CD8-positive, alpha-beta memory T cell (primary cell): ENCODE data around the gene FLRT2. TPM values are rescaled to one million over a fixed set of nuclear protein-coding genes. Genes with fewer than 3 reads are reported as not detected.

Source experiments
- CTCF ChIA-PET: fragments of 350-600 bp; sonication (Branson Sonifier 250); formaldehyde crosslinking; loops from one replicate; lab custom pipeline; 2021; ENCODE audit warnings: antibody characterized with exemption; lab: Charles Lee
- POLR2A ChIA-PET: fragments of 350-600 bp; sonication (Branson Sonifier 250); formaldehyde crosslinking; loops from one replicate; lab custom pipeline; 2021; ENCODE audit warnings: antibody characterized with exemption; lab: Charles Lee
- DNase-seq, 5 donors: peaks; one replicate each; pipeline versions ENCODE4 v3.0.0 to v3.0.0-alpha.2; 2020 to 2022; ENCODE audit warnings: mixed read lengths in 1 of 5
- H3K27ac ChIP-seq: one replicate; pipeline ENCODE4 v1.7.0; 2013; ENCODE audit warnings: low read depth, mild to moderate bottlenecking, low read length, moderate library complexity
- H3K27me3 ChIP-seq: 2 replicates; pipeline ENCODE4 v1.7.0; 2013; ENCODE audit warnings: low read length, mild to moderate bottlenecking; ENCODE audit not compliant: insufficient read depth, poor library complexity, severe bottlenecking
- H3K36me3 ChIP-seq: 2 replicates; pipeline ENCODE4 v1.7.0; 2013; ENCODE audit warnings: mild to moderate bottlenecking, low read length, moderate library complexity; ENCODE audit not compliant: insufficient read depth
- H3K4me1 ChIP-seq: 2 replicates; pipeline ENCODE4 v1.7.0; 2013; ENCODE audit warnings: mild to moderate bottlenecking, low read length, moderate library complexity; ENCODE audit not compliant: insufficient read depth
- H3K4me3 ChIP-seq: 2 replicates; pipeline ENCODE4 v1.7.0; 2013; ENCODE audit warnings: mild to moderate bottlenecking, low read length
- H3K9me3 ChIP-seq: 2 replicates; pipeline ENCODE4 v1.7.0; 2013; ENCODE audit warnings: mild to moderate bottlenecking, low read length
- H3K27ac Mint-ChIP-seq, 8 donors: one replicate each; pipeline ENCODE4 v1.8.0; 2020 to 2021; ENCODE audit warnings: mixed read lengths in 8 of 8, mild to moderate bottlenecking in 6 of 8, inconsistent platforms in 3 of 8, moderate library complexity in 3 of 8
- H3K27me3 Mint-ChIP-seq, 2 donors: one replicate each; pipeline ENCODE4 v1.8.0; 2020 to 2021; ENCODE audit warnings: mixed read lengths in 2 of 2, mild to moderate bottlenecking in 1 of 2, moderate library complexity in 1 of 2
- H3K36me3 Mint-ChIP-seq, 3 donors: one replicate each; pipeline ENCODE4 v1.8.0; 2020 to 2021; ENCODE audit warnings: mixed read lengths in 3 of 3, inconsistent platforms in 1 of 3, mild to moderate bottlenecking in 1 of 3
- H3K4me1 Mint-ChIP-seq, 3 donors: one replicate each; pipeline ENCODE4 v1.8.0; 2020 to 2021; ENCODE audit warnings: mixed read lengths in 3 of 3, inconsistent platforms in 1 of 3, mild to moderate bottlenecking in 1 of 3
- H3K4me3 Mint-ChIP-seq, 7 donors: one replicate each; pipeline ENCODE4 v1.8.0; 2020 to 2021; ENCODE audit warnings: mixed read lengths in 7 of 7, mild to moderate bottlenecking in 6 of 7, moderate library complexity in 4 of 7, inconsistent platforms in 2 of 7
- H3K9me3 Mint-ChIP-seq, 5 donors: one replicate each; pipeline ENCODE4 v1.8.0; 2020 to 2022; ENCODE audit warnings: mixed read lengths in 5 of 5, mild to moderate bottlenecking in 3 of 5, moderate library complexity in 2 of 5, inconsistent platforms in 1 of 5
- polyA plus RNA-seq: library from polyadenylated mRNA; unstranded; fragments of 300-500 nt; fragmentation: Illumina TruSeq; gene quantifications from one replicate; pipeline ENCODE4 v1.2.3, GENCODE V29; 2021
- total RNA-seq, 2 experiments: library from RNA; stranded (reverse); gene quantifications; one replicate each; pipeline ENCODE4 v1.2.3, GENCODE V29; 2021

FLRT2 gene
- total and polyA plus RNA-seq, 3 experiments from 2014 or later, result not detected

GRCh38 chr14:85702997-85703396 lies 173.1 kb downstream of the FLRT2 start:
- no peaks in the 10 kb centered on the region for H3K4me1 Mint-ChIP-seq
- no peaks in the 10 kb centered on the region for H3K4me1 ChIP-seq
- H3K9me3 ChIP-seq, result no peaks in the 10 kb centered on the region
- CTCF ChIA-PET, result no interaction called here
- H3K27ac ChIP-seq, result no peak overlapping the region
- H3K27ac Mint-ChIP-seq, result no peak overlapping the region
- H3K36me3 Mint-ChIP-seq, result no peaks in the 10 kb centered on the region
- H3K4me3 Mint-ChIP-seq, result no peak overlapping the region
- DNase-seq, result no peak
- no peaks in the 10 kb centered on the region for H3K36me3 ChIP-seq
- no peaks in the 10 kb centered on the region for H3K27me3 Mint-ChIP-seq
- no peak overlapping the region for H3K4me3 ChIP-seq
- POLR2A ChIA-PET, result no interaction called here
- no peaks in the 10 kb centered on the region for H3K27me3 ChIP-seq
- peaks cover 3 to 6% (median 4%) of the 10 kb centered on the region in 5 donors for H3K9me3 Mint-ChIP-seq
